HepG2 (cell line): ENCODE data around the gene DPEP3. TPM values are rescaled to one million over a fixed set of nuclear protein-coding genes. Genes with fewer than 3 reads are reported as not detected.

Experiments used
- ATAC-seq: fragments of 200-7000 bp; cut with Tn5 transposase; 3 replicates; pipeline ENCODE4 v1.9.1; 2020; ENCODE audit warnings: mild to moderate bottlenecking, moderate library complexity
- BruUV-seq: library from RNA; stranded (reverse); fragments of 400-500 nt; replicated peaks from 2 replicates; lab custom pipeline; 2021; lab: Mats Ljungman, UMichigan
- CTCF ChIA-PET: fragments of 300-600 bp; formaldehyde crosslinking; extraction: SDS; loops from one replicate; lab custom pipeline; 2021; ENCODE audit warnings: low total read pairs, inconsistent platforms, low intra/inter-chr PET ratio; lab: Yijun Ruan, JAX
- POLR2A ChIA-PET: fragments of 350-600 bp; sonication (Branson Sonifier 250); formaldehyde crosslinking; loops from one replicate; lab custom pipeline; 2020; ENCODE audit warnings: antibody characterized with exemption, inconsistent platforms; lab: Yijun Ruan, JAX
- DNase-seq: peaks from one replicate; pipeline ENCODE4 v3.0.0-alpha.2; 2015; ENCODE audit warnings: low spot score
- FAIRE-seq: peaks from 3 replicates; lab custom pipeline; 2011; peaks lifted over from hg19 to GRCh38; lab: Jason Lieb, UNC
- H2AFZ ChIP-seq: one replicate; pipeline ENCODE4 v1.6.1; 2011; ENCODE audit warnings: low read length, inconsistent platforms
- H3K27ac ChIP-seq: fragments of 300-600 bp; 3 replicates; pipeline ENCODE4 v1.8.0; 2011; ENCODE audit warnings: mixed run types, mild to moderate bottlenecking, mixed read lengths, low read length, inconsistent platforms; ENCODE audit not compliant: insufficient read depth; ENCODE audit errors: extremely low read length
- H3K27me3 ChIP-seq, 2 experiments: fragments of 200-600 bp in 1 of 2; 2 replicates in 1 of 2; 3 replicates in 1 of 2; pipeline versions ENCODE4 v1.6.0 to v1.8.0; 2011; ENCODE audit warnings: low read length in 2 of 2, mild to moderate bottlenecking in 2 of 2, moderate library complexity in 2 of 2, inconsistent platforms in 1 of 2; ENCODE audit not compliant: insufficient read depth in 2 of 2, control insufficient read depth in 1 of 2
- H3K36me3 ChIP-seq, 2 experiments: fragments of 200-600 bp in 1 of 2; replicated peaks in 1 of 2; 2 replicates in 1 of 2; 3 replicates in 1 of 2; pipeline versions ENCODE4 v1.5.1 to v1.8.0; 2011; ENCODE audit warnings: low read length in 2 of 2, inconsistent platforms in 1 of 2; ENCODE audit not compliant: insufficient read depth in 2 of 2, control insufficient read depth in 1 of 2
- H3K4me1 ChIP-seq: 2 replicates; pipeline ENCODE4 v1.5.1; 2012; ENCODE audit warnings: low read length, inconsistent platforms; ENCODE audit not compliant: insufficient read depth
- H3K4me2 ChIP-seq: 2 replicates; pipeline ENCODE4 v1.6.0; 2011; ENCODE audit warnings: low read depth, low read length, inconsistent platforms
- H3K4me3 ChIP-seq, 3 experiments: fragments of 200-600 bp in 1 of 3; sonication (generic), shearing (Covaris generic) in 1 of 3; replicated peaks in 1 of 3; 2 replicates each; pipeline ENCODE4 v1.5.1; 2011 to 2016; ENCODE audit warnings: low read length in 3 of 3, inconsistent platforms in 2 of 3, low read depth in 2 of 3, mild to moderate bottlenecking in 2 of 3, control low read depth in 1 of 3, mixed read lengths in 1 of 3; ENCODE audit not compliant: insufficient read depth in 1 of 3
- H3K79me2 ChIP-seq: one replicate; pipeline ENCODE4 v1.6.1; 2011; ENCODE audit warnings: low read length, inconsistent platforms; ENCODE audit not compliant: insufficient read depth
- H3K9ac ChIP-seq: 2 replicates; pipeline ENCODE4 v1.6.0; 2011; ENCODE audit warnings: mild to moderate bottlenecking, low read depth, low read length, inconsistent platforms; ENCODE audit not compliant: insufficient read depth
- H3K9me3 ChIP-seq: 2 replicates; pipeline ENCODE4 v1.5.1; 2012; ENCODE audit warnings: mild to moderate bottlenecking, low read length
- H4K20me1 ChIP-seq: 2 replicates; pipeline ENCODE4 v1.6.0; 2011; ENCODE audit warnings: inconsistent platforms, mild to moderate bottlenecking, low read length, moderate library complexity; ENCODE audit not compliant: insufficient read depth
- CC2D1A ChIP-seq: sonication (generic); formaldehyde crosslinking; IDR thresholded peaks from 2 replicates; pipeline ENCODE4 v1.8.1; 2023; ENCODE audit warnings: mild to moderate bottlenecking, missing genetic modification reagents
- FOXK1 ChIP-seq: sonication (generic); formaldehyde crosslinking; IDR thresholded peaks from 2 replicates; pipeline ENCODE4 v1.4.0; 2020; ENCODE audit warnings: low read depth, missing genetic modification reagents, borderline replicate concordance
- FOXM1 ChIP-seq: sonication (generic); formaldehyde crosslinking; IDR thresholded peaks from 2 replicates; pipeline ENCODE4 v1.5.0; 2020; ENCODE audit warnings: missing genetic modification reagents
- RBM22 ChIP-seq: fragments of 200-400 bp; formaldehyde crosslinking; optimal IDR thresholded peaks from 2 replicates; pipeline ENCODE3; 2017; ENCODE audit warnings: mild to moderate bottlenecking, low read length, moderate library complexity
- ZBTB1 ChIP-seq: sonication (generic); formaldehyde crosslinking; IDR thresholded peaks from 2 replicates; pipeline ENCODE4 v1.4.0; 2020; ENCODE audit warnings: missing genetic modification reagents, borderline replicate concordance
- ZNF337 ChIP-seq: sonication (generic); formaldehyde crosslinking; IDR thresholded peaks from 2 replicates; pipeline ENCODE4 v1.5.1; 2020; ENCODE audit warnings: missing genetic modification reagents, low read depth, mild to moderate bottlenecking, borderline replicate concordance
- WGBS: methylation state at CpG from one replicate; pipeline ENCODE4 v1.1.6; 2017; ENCODE audit warnings: low lambda C conversion rate; 5-methylcytosine and 5-hydroxymethylcytosine counted together
- in situ Hi-C: cut with HindIII; loops from 2 replicates; pipeline ENCODE4 v1.10.0; 2017; ENCODE audit warnings: low pct_unique_long_range_greater_than_20kb; ENCODE audit not compliant: extremely low pct_ligation_motif_present
- intact Hi-C: fragments of 100-400 bp; cut with micrococcal nuclease; formaldehyde crosslinking; loops from one replicate; pipeline ENCODE4 v1.10.0; 2022; ENCODE audit not compliant: unreplicated experiment
- polyA plus RNA-seq, 8 experiments: library from polyadenylated mRNA; depleted of rRNA in 3 of 8; stranded (reverse) in 7 of 8; unstranded in 1 of 8; fragments of >200 nt; fragmentation: Illumina TruSeq in 4 of 8; extraction: Trizol in 4 of 8; gene quantifications; 2 replicates each; pipeline versions ENCODE4 v1.2.1 to v1.2.3, GENCODE V29; 2011 to 2016; ENCODE audit warnings: low read depth in 4 of 8, missing spikeins in 1 of 8, mixed read lengths in 1 of 8; ENCODE audit not compliant: insufficient read depth in 1 of 8
- total RNA-seq, 5 experiments: library from RNA; depleted of rRNA; stranded (reverse); fragments of >200 nt; fragmentation: Illumina TruSeq; extraction: Trizol; gene quantifications; 2 replicates each; pipeline ENCODE4 v1.2.3, GENCODE V29; 2016; ENCODE audit warnings: low read depth in 1 of 5
- TF ChIP-seq, protein P1 (sequence below): sonication (generic); formaldehyde crosslinking; IDR thresholded peaks from 2 replicates; pipeline ENCODE4 v1.4.0; 2020; ENCODE audit warnings: mild to moderate bottlenecking, missing genetic modification reagents
- TF ChIP-seq, protein P2 (sequence below): sonication (generic); formaldehyde crosslinking; IDR thresholded peaks from 2 replicates; pipeline ENCODE4 v1.5.1; 2020; ENCODE audit warnings: missing genetic modification reagents, mild to moderate bottlenecking, borderline replicate concordance
- TF ChIP-seq, protein P3 (sequence below): sonication (generic); formaldehyde crosslinking; IDR thresholded peaks from 2 replicates; pipeline ENCODE4 v1.4.0; 2020; ENCODE audit warnings: missing genetic modification reagents

DPEP3 gene
- total and polyA plus RNA-seq, 2 of the 13 experiments (the other 11 are each of a cell fraction or from before 2014, with no cell fraction given) = not detected

DNA sequence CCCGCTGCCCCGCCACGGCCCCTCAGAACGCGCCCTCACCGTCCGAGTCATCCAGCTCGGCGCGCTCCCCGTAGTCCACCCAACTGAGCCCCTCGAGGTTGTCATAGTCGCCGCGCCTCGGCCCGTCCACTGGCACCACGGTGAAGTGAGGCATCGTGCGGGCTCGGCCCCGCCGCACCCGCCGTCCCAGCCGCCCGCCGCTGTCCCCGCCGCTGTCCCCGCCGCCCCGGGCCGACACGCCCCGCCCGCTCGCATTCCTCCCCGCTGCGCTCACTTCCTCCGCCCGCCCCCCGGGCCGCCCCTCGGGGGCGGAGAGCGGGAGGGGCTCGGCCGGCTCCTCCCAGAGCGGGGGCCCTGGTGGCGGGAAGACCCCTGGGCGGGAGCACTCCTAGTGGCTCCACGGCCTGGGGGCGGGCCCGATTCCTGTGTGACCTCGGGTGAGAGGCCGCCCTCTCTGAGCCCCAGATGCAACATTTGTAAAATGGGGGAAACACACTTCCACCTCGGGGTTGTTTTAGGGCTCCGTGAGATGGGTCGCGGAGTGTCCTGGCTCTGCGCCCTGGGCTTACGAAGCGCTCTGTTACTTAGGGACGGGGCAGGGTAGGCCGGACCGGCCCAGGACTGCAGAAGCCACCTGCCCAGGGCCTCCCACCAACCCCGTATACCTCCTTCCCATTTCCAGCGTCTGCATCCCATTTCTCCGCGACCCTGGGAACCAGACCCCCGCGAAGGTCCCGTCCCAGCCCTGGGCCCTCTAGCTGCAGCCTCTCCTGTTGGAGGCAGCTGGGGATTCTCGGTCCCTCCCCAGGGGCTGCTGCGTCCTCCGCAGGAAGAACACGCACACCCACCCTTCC is 11.7 kb downstream of the DPEP3 start, which contains the start of gene SLC12A4 (continued):
- TF ChIP-seq, protein P1, sequence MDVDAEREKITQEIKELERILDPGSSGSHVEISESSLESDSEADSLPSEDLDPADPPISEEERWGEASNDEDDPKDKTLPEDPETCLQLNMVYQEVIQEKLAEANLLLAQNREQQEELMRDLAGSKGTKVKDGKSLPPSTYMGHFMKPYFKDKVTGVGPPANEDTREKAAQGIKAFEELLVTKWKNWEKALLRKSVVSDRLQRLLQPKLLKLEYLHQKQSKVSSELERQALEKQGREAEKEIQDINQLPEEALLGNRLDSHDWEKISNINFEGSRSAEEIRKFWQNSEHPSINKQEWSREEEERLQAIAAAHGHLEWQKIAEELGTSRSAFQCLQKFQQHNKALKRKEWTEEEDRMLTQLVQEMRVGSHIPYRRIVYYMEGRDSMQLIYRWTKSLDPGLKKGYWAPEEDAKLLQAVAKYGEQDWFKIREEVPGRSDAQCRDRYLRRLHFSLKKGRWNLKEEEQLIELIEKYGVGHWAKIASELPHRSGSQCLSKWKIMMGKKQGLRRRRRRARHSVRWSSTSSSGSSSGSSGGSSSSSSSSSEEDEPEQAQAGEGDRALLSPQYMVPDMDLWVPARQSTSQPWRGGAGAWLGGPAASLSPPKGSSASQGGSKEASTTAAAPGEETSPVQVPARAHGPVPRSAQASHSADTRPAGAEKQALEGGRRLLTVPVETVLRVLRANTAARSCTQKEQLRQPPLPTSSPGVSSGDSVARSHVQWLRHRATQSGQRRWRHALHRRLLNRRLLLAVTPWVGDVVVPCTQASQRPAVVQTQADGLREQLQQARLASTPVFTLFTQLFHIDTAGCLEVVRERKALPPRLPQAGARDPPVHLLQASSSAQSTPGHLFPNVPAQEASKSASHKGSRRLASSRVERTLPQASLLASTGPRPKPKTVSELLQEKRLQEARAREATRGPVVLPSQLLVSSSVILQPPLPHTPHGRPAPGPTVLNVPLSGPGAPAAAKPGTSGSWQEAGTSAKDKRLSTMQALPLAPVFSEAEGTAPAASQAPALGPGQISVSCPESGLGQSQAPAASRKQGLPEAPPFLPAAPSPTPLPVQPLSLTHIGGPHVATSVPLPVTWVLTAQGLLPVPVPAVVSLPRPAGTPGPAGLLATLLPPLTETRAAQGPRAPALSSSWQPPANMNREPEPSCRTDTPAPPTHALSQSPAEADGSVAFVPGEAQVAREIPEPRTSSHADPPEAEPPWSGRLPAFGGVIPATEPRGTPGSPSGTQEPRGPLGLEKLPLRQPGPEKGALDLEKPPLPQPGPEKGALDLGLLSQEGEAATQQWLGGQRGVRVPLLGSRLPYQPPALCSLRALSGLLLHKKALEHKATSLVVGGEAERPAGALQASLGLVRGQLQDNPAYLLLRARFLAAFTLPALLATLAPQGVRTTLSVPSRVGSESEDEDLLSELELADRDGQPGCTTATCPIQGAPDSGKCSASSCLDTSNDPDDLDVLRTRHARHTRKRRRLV (CRISPR knock-in tag) = peak; percentile 81
- 0 out of 2 replicates have a peak, but pooled peaks have one; percentile 30 for TF ChIP-seq ZNF337 (CRISPR knock-in tag)

DNA sequence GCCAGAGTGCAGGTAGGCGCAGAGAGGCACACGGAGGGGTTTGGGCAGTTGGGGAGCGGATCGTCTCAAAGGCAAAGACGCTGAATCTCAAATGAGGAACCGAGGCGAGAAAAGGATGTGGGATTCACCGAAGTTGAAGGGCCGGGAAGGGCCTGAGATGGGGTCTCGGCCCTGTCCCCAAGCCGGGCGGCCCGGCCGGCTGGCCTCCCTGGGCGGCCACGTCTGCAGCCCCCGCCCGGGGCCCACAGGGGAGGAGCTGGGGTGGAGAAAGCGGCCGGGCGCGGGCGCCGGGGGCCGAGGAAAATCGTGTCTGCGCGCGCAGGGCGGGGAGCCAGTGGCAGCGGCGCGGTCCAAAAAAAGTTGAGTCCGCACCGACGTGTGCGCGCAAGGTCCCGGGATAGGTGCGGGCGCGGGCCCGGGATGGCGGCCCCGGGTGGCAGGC is 12.3 kb downstream of the DPEP3 start:
- WGBS = 2% methylated on average over 18 of the region's 45 CpGs
- Histone ChIP-seq H3K4me3 (peak overlapping the region; percentile 89 to 91 (median 90)), H3K9ac (peak overlapping the region; percentile 97), H3K4me2 (peak overlapping the region; percentile 92), H3K4me1 (peaks cover 62% of the 10 kb centered on the region), H4K20me1 (peaks cover 16% of the 10 kb centered on the region), H3K79me2 (peaks cover 58% of the 10 kb centered on the region), H3K9me3 (no peaks in the 10 kb centered on the region), H3K27me3 (no peaks in the 10 kb centered on the region; a peak in 1 of 5 replicates), H3K36me3 (peaks cover 5 to 6% of the 10 kb centered on the region in 2 experiments; a peak in 4 of 5 replicates), H3K27ac (peak overlapping the region; percentile 75), H2AFZ (no peak overlapping the region)
- ChIA-PET CTCF (no interaction called here), POLR2A (interaction anchor here (0.6 to 12.9 kb wide), 5 partner anchors 13 to 55 kb away, joined by 3 to 226 read pairs (median 13); partner anchors contain the start of genes DDX28, DUS2, LCAT and PSMB10)
- no peak for DNase-seq
- in situ Hi-C loops (no loop called here), intact Hi-C loops (loop anchor here (2.0 kb wide), 1 partner anchor 25 kb away; no protein-coding TSS in a partner anchor)
- ATAC-seq = no peak
- no peak for FAIRE-seq
- no TSS peak for BruUV-seq
- no peak for TF ChIP-seq FOXK1
- TF ChIP-seq ZBTB1 = no peak
- no peak for TF ChIP-seq RBM22
- 0 out of 2 replicates have a peak, but pooled peaks have one; percentile 5 for TF ChIP-seq FOXM1
- no peak for TF ChIP-seq CC2D1A
- TF ChIP-seq, protein P2, sequence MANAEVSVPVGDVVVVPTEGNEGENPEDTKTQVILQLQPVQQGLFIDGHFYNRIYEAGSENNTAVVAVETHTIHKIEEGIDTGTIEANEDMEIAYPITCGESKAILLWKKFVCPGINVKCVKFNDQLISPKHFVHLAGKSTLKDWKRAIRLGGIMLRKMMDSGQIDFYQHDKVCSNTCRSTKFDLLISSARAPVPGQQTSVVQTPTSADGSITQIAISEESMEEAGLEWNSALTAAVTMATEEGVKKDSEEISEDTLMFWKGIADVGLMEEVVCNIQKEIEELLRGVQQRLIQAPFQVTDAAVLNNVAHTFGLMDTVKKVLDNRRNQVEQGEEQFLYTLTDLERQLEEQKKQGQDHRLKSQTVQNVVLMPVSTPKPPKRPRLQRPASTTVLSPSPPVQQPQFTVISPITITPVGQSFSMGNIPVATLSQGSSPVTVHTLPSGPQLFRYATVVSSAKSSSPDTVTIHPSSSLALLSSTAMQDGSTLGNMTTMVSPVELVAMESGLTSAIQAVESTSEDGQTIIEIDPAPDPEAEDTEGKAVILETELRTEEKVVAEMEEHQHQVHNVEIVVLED (CRISPR knock-in tag) = 0 out of 2 replicates have a peak, but pooled peaks have one; percentile 11
- TF ChIP-seq, protein P3, sequence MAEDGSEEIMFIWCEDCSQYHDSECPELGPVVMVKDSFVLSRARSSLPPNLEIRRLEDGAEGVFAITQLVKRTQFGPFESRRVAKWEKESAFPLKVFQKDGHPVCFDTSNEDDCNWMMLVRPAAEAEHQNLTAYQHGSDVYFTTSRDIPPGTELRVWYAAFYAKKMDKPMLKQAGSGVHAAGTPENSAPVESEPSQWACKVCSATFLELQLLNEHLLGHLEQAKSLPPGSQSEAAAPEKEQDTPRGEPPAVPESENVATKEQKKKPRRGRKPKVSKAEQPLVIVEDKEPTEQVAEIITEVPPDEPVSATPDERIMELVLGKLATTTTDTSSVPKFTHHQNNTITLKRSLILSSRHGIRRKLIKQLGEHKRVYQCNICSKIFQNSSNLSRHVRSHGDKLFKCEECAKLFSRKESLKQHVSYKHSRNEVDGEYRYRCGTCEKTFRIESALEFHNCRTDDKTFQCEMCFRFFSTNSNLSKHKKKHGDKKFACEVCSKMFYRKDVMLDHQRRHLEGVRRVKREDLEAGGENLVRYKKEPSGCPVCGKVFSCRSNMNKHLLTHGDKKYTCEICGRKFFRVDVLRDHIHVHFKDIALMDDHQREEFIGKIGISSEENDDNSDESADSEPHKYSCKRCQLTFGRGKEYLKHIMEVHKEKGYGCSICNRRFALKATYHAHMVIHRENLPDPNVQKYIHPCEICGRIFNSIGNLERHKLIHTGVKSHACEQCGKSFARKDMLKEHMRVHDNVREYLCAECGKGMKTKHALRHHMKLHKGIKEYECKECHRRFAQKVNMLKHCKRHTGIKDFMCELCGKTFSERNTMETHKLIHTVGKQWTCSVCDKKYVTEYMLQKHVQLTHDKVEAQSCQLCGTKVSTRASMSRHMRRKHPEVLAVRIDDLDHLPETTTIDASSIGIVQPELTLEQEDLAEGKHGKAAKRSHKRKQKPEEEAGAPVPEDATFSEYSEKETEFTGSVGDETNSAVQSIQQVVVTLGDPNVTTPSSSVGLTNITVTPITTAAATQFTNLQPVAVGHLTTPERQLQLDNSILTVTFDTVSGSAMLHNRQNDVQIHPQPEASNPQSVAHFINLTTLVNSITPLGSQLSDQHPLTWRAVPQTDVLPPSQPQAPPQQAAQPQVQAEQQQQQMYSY (CRISPR knock-in tag) = 0 out of 2 replicates have a peak, but pooled peaks have one; percentile 41
